ENCODE data around the gene PPP2R3B. TPM values are rescaled to one million over a fixed set of nuclear protein-coding genes. Genes with fewer than 3 reads are reported as not detected.
"Not testable (repeated sequence)": the region's sequence is repeated elsewhere in the genome, so short reads cannot be mapped to it uniquely, and the experiment has no call there.

The PPP2R3B gene
- polyA plus RNA-seq, 4 donors: 16.8 to 33.2 (median 22.1) TPM

DNA sequence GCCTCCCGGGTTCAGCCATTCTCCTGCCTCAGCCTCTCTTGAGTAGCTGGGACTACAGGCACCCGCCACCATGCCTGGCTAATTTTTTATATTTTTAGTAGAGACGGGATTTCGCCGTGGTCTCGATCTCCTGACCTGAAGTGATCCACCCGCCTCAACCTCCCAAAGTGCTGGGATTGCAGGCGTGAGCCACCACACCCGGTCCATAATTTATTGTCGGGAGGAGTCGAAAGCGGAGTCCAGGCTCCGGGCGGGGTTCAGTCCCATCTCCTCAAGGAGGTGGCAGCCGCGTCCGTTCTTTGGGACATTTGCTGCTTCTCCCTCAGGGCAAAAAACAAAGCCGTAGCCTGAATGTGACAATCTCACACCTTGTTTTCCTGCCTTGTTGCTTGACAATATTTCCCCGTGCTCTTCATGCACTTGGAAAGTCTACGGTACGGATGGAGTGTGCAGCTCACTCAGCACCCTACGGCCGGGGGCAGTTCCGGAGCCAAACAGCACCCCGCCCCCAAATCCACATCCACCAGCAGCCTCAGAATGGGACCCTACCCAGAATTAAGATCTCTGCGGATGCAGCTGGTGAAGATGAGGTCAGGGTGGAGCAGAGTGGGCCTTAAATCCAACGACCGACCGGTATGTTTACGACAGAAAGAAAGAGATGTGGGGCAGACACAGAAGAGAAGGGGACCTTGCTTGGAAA lies 77.7 kb downstream of the PPP2R3B start:
- DNase-seq (ENCODE audit: low read depth in 4 of 4, low spot score in 3 of 4): no peak

DNA sequence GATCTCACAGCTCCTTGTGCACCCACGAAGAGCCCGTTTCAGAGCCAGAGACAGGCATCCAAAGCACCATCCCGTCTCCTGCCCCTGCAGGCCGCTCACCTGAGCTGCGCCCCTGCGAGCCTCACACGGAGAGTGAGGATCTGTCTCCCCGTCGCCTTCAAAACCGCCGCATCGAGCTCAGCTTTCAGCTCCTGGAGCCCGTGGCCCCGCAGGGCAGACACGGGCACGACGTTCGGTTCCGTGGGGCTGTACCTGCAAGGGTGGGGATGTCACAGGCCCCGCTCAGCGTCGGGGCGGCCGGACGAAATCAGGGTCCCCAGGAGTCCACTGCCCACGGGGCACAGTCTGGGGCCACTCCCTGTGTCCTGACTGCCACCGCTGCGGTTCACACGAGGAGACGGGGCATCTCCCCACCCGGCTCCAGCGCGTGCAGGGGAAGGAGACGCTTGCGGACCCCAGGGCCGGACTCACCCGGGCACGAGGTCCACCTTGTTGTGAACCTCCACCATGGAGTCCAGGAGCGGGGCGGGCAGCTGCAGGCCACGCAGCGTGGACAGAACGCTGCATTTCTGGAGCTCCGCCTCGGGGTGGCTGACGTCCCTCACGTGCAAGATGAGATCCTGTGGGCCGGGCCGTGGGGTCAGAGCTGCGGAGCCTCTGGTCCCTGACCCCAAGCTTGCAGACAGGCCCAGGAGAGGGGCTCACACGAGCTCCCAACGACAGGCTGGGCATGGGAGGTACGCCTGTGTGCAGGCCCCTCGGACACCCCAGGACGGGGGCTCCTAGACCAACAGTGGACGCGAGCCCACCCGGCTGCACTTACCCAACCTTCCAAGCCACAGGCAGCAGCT lies 79.2 kb downstream of the PPP2R3B start:
- no peak for DNase-seq (ENCODE audit: low read depth in 4 of 4, low spot score in 3 of 4)

DNA sequence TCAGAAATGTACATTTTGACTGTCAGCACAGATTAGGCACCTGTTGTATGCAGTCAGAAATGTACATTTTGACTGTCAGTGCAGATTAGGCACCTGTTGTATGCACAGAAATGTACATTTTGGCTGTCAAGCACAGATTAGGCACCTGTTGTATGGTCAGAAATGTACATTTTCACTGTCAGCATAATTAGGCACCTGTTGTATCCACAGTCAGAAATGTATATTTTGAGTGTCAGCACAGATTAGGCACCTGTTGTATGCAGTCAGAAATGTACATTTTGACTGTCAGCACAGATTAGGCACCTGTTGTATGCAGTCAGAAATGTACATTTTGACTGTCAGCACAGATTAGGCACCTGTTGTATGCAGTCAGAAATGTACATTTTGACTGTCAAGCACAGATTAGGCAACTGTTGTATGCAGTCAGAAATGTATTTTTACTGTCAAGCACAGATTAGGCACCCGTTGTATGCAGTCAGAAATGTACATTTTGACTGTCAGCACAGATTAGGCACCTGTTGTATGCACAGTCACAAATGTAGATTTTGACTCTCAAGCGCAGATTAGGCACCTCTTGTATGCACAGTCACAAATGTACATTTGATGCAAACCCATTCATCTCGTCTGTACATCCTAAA lies 80.0 kb downstream of the PPP2R3B start:
- DNase-seq (ENCODE audit: low read depth in 4 of 4, low spot score in 3 of 4): not testable (repeated sequence)

DNA sequence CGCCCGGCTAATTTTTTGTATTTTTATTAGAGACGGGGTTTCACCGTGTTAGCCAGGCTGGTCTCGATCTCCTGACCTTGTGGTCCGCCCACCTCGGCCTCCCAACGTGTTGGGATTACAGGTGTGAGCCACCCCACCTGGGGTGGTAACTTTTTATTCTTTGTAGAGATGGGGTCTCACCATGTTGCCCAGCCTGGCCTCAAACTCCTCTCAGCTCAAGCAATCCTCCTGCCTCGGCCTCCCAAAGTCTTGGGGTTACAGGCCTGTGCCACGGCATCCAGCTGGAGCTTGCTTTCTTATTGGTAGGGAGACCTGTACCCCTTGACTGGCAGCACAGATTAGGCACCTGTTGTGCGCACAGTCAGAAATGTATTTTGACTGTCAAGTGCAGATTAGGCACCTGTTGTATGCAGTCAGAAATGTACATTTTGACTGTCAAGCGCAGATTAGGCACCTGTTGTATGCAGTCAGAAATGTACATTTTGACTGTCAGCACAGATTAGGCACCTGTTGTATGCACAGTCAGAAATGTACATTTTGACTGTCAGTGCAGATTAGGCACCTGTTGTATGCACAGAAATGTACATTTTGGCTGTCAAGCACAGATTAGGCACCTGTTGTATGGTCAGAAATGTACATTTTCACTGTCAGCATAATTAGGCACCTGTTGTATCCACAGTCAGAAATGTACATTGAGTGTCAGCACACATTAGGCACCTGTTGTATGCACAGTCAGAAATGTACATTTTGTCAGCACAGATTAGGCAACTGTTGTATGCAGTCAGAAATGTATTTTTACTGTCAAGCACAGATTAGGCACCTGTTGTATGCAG lies 80.7 kb downstream of the PPP2R3B start:
- not testable (repeated sequence) for DNase-seq (ENCODE audit: low read depth in 4 of 4, low spot score in 3 of 4)

DNA sequence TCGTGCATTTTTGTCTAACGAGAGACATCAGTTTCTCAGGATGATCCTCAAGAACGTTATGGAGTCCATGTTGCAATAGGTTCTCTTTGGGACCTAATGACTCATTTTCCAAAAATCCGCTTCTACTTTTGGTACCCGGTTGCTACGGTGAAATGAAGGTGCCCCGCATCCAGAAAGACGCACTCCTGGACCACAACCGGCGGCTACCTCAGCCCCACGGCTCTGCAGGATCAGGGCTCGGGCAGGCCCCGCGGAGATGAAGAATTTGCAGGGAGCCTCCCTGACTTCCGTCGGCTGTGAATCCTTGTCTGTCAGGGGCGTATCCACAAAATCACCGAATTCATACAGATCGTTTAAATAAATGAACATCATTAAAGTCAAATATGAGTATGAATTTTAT lies 83.7 kb downstream of the PPP2R3B start:
- DNase-seq (ENCODE audit: low read depth in 4 of 4, low spot score in 3 of 4): no peak

DNA sequence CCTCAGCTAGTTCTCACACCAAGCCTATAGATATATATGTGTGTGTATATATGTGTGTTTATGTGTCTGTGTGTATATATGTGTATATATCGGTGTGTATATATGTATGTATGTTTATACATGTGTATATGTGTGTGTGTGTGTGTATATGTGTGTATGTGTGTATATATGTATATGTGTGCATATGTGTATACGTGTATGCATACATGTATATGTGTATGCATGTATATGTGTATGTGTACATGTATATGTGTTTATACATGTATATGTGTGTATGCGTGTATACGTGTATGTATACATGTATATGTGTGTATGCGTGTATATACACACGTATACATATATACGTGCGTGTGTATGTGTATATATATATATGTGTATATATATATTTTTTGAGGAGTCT lies 86.4 kb downstream of the PPP2R3B start:
- DNase-seq (ENCODE audit: low read depth in 4 of 4, low spot score in 3 of 4): no peak

DNA sequence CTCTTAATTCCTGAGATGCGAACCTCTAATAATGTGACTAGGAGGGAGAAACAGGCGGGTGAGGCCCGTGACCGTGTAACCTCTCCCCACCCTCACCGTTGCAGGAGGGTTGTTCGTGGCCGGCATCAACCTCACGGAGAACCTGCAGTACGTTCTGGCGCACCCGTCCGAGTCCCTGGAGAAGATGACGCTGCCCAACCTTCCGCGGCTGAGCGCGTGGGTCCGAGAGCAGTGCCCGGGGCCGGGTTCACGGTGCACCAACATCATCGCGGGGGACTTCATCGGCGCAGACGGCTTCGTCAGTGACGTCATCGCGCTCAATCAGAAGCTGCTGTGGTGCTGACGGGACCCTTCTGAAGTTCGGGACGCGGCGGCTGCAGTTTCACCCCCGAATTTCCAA lies 87.7 kb downstream of the PPP2R3B start:
- DNase-seq (ENCODE audit: low read depth in 4 of 4, low spot score in 3 of 4): no peak

DNA sequence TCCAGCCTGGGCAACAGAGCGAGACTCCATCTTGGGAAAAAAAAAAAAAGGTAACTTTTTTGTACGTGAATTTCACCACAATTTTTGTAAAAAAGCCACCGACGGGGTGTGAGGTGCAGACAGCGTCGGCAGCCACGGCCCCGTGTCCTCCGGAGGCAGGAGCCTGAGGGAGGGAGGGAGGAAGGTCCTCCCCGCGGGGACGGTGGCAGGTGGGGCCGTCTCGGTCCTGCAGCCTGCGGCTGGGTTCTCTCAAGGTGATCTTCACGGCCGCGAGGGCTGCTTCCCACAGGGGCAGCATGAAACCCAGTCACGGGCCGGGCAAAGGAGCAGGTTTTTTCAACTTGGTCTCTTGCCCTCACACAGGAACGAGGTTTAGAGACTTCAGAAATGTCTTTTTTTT lies 91.6 kb downstream of the PPP2R3B start:
- no peak for DNase-seq (ENCODE audit: low read depth in 4 of 4, low spot score in 3 of 4)

DNA sequence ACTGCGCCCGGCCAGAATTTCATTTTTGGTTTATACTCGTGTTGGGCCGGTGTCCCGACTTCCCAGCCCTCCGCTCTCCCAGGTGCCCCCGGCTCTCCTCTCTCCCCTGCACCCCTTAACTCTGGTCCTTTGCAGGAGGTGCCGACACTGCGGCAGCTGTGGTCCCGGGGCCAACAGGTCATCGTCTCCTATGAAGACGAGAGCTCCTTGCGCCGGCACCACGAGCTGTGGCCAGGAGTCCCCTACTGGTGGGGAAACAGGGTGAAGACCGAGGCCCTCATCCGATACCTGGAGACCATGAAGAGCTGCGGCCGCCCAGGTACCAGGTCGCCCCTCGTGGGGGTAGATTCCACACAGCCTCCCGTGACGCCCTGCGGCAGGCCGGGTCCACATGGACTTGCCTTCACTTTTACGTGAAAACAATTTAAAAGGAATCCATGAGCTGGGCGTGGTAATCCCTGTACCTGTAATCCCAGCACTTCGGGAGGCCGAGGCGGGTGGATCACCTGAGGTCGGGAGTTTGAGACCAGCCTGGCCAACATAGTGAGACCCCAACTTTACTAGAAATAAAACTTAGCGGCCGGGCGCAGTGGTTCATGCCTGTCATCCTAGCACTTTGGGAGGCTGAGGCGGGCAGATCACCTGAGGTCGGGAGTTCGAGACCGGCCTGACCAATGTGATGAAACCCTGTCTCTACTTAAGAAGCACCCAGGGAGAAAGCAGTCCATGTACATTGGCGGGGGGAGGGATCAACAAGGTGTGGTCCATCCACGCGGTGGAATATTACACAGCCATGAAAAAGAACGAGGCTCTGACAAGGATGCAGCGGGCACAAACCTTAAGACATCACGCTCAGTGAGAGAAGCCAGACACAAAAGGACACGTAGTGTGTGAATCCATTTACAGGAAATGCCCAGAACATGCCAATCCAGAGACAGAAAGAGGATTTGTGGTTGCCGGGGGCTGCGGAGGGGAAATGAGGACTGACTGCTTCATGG lies 93.5 kb downstream of the PPP2R3B start:
- no peak for DNase-seq (ENCODE audit: low read depth in 4 of 4, low spot score in 3 of 4)

DNA sequence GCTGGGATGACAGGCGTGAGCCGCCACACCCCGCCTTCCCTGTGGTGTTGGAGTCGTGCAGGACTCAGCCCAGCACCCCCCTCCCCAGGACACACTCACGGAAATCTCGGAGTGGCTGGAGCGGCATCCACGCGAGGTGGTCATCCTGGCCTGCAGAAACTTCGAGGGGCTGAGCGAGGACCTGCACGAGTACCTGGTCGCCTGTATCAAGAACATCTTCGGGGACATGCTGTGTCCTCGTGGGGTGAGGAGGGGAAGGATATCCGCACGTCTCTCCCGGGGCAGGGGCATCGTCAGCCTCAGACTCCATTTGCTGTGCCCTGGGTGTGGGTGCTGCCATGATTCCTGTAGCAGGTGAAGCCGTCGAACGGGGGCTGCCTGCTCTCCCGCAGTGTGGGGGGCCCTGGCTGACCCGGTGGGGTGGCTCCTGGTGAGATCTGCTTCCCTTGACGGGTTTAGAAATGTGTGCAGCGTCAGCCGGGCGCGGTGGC lies 95.3 kb downstream of the PPP2R3B start:
- DNase-seq (ENCODE audit: low read depth in 4 of 4, low spot score in 3 of 4): no peak

DNA sequence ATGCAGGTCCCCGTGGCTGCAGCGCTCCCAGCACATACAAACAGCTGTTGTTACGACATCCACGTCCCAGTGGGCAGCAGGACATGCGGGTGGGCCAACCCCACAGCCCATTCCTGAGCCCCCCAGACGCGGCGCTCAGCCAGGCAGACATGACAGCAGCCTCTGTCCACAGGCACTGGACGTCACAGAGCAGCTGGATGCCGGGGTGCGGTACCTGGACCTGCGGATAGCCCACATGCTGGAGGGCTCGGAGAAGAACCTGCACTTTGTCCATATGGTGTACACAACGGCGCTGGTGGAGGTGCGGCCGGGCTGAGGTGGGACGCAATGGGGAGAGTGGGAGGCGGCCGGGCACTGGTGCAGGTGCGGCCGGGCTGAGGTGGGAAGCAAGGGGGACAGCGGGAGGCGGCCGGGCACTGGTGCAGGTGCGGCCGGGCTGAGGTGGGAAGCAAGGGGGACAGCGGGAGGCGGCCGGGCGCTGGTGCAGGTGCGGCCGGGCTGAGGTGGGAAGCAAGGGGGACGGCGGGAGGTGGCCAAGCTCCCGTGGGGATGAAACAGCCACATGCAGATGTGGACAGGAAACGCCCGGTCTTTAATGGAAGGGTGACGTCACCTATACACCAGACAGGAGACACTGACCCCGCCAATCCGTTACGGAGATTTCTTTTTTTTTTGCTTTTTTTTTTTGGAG lies 96.1 kb downstream of the PPP2R3B start:
- DNase-seq (ENCODE audit: low read depth in 4 of 4, low spot score in 3 of 4): no peak

DNA sequence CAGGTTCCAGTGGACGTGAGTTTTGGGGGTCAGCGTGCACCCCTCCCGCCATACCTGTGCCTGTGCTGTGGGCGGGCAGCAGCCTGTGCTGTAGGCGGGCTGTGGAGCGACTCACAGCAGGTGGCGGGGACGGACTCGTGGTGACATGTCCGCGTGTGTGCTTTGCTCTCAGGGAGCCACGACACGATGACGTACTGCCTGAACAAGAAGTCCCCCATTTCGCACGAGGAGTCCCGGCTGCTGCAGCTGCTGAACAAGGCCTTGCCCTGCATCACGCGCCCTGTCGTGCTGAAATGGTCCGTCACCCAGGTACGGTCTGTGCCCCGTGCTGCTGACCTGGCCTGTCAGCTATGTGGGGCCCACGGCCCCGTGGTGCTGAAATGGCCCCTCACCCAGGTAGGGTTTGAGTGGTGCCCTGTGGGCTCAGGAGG lies 98.1 kb downstream of the PPP2R3B start:
- DNase-seq (ENCODE audit: low read depth in 4 of 4, low spot score in 3 of 4): no peak

DNA sequence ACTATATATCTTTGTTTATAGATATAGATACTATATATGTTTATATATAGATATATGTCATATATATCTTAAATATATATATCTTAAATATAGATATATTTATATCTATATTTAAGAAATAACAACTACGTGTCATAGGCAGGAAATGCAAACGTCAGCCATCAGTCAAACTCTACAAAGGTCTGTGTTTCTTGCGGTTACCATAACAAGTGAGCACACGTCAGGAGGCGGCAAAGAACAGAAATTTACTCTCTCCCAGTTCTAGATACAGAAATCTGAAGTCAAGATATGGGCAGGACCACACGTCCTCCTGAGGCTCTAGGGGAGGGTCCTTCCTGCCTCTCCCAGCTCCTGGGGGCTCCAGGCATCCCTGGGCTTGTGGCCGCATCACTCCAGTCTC lies 99.0 kb downstream of the PPP2R3B start:
- no peak for DNase-seq (ENCODE audit: low read depth in 4 of 4, low spot score in 3 of 4)

DNA sequence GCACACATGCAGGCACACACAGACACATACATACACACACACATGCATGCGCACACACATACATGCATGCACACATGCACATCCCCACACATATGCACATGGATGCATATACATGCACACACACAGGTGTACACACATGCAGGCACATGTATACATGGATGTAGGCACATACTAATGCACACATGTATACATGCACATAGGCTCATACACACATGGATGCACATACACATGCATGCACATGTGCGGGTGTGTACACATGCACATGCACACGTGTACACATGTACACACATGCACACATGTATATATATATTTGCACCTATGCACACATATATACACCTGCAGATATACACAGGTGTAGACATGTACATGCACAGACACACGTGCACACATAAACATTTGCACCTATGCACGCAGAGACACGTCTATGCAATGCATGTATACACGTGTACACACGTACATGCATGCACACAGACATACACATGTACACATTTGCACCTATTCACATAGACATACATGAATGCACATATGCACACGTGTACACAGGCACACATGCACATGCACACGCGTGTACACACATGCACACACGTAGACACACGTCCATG lies 101.5 kb downstream of the PPP2R3B start:
- DNase-seq (ENCODE audit: low read depth in 4 of 4, low spot score in 3 of 4): no peak
